ENCODE measurements around the gene LHFPL6. TPM values are rescaled to one million over a fixed set of nuclear protein-coding genes. Genes with fewer than 3 reads are reported as not detected.

LHFPL6 gene
- total and polyA plus RNA-seq, 9 of the 15 experiments (the other 6 are each of a cell fraction or from before 2014, with no cell fraction given) = 0.18 TPM; not detected in 8

DNA sequence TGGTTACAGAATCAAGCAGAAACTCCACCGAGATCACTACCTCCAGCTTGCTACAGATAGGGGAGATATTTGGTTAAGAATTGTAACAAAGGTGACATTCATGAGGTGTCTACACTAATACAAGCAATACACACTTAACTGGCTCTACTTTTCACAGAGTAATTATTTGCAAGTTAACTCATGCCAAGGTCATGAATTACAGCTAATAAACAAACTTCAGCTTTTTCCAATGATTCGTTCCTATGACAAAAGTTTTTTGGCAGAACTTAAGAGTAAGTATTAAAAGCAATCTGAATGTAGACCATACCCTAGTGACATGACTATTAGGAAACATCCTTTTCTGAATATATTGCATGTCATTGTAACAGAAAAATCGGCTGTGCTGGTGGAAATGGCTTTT lies 72.1 kb downstream of the LHFPL6 start:
- Histone ChIP-seq H3K4me1 (replicated peaks in 1 of 2; ENCODE audit: control insufficient read depth in 2 of 2, insufficient read depth in 2 of 2, low read length in 2 of 2) (no peaks in the 10 kb centered on the region), H3K9ac (ENCODE audit: insufficient read depth in 1 of 2, low read depth in 2 of 2, low read length in 2 of 2) (no peak overlapping the region), H2AFZ (ENCODE audit: low read depth, low read length) (no peak overlapping the region), H4K20me1 (replicated peaks; ENCODE audit: control insufficient read depth, insufficient read depth, low read length) (no peaks in the 10 kb centered on the region), H3K9me1 (ENCODE audit: control insufficient read depth, insufficient read depth, low read length) (no peaks in the 10 kb centered on the region), H3K4me3 (no peak overlapping the region), H3K4me2 (ENCODE audit: insufficient read depth, low read length) (no peak overlapping the region), H3K9me3 (replicated peaks; ENCODE audit: control insufficient read depth, insufficient read depth, low read depth, low read length) (no peaks in the 10 kb centered on the region), H3K79me2 (ENCODE audit: control insufficient read depth, insufficient read depth, low read length) (no peaks in the 10 kb centered on the region), H3K27ac (ENCODE audit: extremely low read depth, low read depth, low read length) (no peak overlapping the region), H3K36me3 (ENCODE audit: control insufficient read depth, insufficient read depth, low read length) (no peaks in the 10 kb centered on the region), H3K27me3 (ENCODE audit: control insufficient read depth in 2 of 2, insufficient read depth in 2 of 2, low read length in 2 of 2) (no peaks in the 10 kb centered on the region)
- in situ Hi-C loops (cut with MboI) (no loop called here), intact Hi-C loops (cut with micrococcal nuclease) (no loop called here)
- ChIA-PET CTCF (ENCODE audit: low intra/inter-chr PET ratio) (no interaction called here), POLR2A (no interaction called here)
- TF ChIP-seq, protein P1, sequence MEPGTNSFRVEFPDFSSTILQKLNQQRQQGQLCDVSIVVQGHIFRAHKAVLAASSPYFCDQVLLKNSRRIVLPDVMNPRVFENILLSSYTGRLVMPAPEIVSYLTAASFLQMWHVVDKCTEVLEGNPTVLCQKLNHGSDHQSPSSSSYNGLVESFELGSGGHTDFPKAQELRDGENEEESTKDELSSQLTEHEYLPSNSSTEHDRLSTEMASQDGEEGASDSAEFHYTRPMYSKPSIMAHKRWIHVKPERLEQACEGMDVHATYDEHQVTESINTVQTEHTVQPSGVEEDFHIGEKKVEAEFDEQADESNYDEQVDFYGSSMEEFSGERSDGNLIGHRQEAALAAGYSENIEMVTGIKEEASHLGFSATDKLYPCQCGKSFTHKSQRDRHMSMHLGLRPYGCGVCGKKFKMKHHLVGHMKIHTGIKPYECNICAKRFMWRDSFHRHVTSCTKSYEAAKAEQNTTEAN (CRISPR knock-in tag; IDR thresholded peaks at IDR 0.05) = no peak
- TF ChIP-seq RUNX1 (IDR thresholded peaks at IDR 0.05; ENCODE audit: low read depth) = no peak
- TF ChIP-seq, protein P2, sequence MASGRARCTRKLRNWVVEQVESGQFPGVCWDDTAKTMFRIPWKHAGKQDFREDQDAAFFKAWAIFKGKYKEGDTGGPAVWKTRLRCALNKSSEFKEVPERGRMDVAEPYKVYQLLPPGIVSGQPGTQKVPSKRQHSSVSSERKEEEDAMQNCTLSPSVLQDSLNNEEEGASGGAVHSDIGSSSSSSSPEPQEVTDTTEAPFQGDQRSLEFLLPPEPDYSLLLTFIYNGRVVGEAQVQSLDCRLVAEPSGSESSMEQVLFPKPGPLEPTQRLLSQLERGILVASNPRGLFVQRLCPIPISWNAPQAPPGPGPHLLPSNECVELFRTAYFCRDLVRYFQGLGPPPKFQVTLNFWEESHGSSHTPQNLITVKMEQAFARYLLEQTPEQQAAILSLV (tag; IDR thresholded peaks at IDR 0.05) = no peak
- TF ChIP-seq TEAD2 (tag; IDR thresholded peaks at IDR 0.05) = no peak
- TF ChIP-seq PURB (CRISPR knock-in tag; IDR thresholded peaks at IDR 0.05; ENCODE audit: low read depth) = no peak
- no peak for TF ChIP-seq ZSCAN32 (CRISPR knock-in tag; IDR thresholded peaks at IDR 0.05)
- no peak for TF ChIP-seq STAG1 (CRISPR knock-in tag; IDR thresholded peaks at IDR 0.05; ENCODE audit: borderline replicate concordance)
- TF ChIP-seq RNF2 (IDR thresholded peaks at IDR 0.05) = no peak
- TF ChIP-seq, protein P3, sequence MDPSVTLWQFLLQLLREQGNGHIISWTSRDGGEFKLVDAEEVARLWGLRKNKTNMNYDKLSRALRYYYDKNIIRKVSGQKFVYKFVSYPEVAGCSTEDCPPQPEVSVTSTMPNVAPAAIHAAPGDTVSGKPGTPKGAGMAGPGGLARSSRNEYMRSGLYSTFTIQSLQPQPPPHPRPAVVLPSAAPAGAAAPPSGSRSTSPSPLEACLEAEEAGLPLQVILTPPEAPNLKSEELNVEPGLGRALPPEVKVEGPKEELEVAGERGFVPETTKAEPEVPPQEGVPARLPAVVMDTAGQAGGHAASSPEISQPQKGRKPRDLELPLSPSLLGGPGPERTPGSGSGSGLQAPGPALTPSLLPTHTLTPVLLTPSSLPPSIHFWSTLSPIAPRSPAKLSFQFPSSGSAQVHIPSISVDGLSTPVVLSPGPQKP (CRISPR knock-in tag; IDR thresholded peaks at IDR 0.05) = no peak
- TF ChIP-seq ZSCAN29 (IDR thresholded peaks at IDR 0.05) = no peak
- TF ChIP-seq ZNF507 (tag; conservative IDR thresholded peaks at IDR 0.05) = no peak
- no peak for TF ChIP-seq ZKSCAN1 (IDR thresholded peaks at IDR 0.05; ENCODE audit: low read depth, low read length)
- no peak for TF ChIP-seq ZNF717 (CRISPR knock-in tag; IDR thresholded peaks at IDR 0.05)
- TF ChIP-seq, protein P4, sequence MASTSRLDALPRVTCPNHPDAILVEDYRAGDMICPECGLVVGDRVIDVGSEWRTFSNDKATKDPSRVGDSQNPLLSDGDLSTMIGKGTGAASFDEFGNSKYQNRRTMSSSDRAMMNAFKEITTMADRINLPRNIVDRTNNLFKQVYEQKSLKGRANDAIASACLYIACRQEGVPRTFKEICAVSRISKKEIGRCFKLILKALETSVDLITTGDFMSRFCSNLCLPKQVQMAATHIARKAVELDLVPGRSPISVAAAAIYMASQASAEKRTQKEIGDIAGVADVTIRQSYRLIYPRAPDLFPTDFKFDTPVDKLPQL (IDR thresholded peaks at IDR 0.05; ENCODE audit: extremely low read depth, insufficient read length) = no peak
- TF ChIP-seq CHD2 (IDR thresholded peaks at IDR 0.05; ENCODE audit: low read depth, low read length) = no peak
- WGBS (ENCODE audit: insufficient coverage, low coverage, missing lambda C conversion rate) = 3% methylated on average over 3 of the region's 3 CpGs
- FAIRE-seq (no peak), ATAC-seq (no peak), DNase-seq (ENCODE audit: extremely low read depth in 1 of 4, low spot score in 3 of 4) (no peak)
- BruUV-seq (replicated peaks) = no TSS peak
